Measurements from ENCODE around the gene DOCK6.

Gene DOCK6

GRCh38 chr19:11290256-11290655 lies 27.9 kb upstream of the DOCK6 start:
- H3K4me3 ChIP-seq (ENCODE audit: control insufficient read depth, low read depth, low read length): no peak overlapping the region
- TF ChIP-seq CTCF (IDR thresholded peaks at IDR 0.05; ENCODE audit: control insufficient read depth, insufficient read depth, low read depth, low read length, missing control alignments): no peak
- DNase-seq (ENCODE audit: low read depth): no peak

- DNase-seq (ENCODE audit: low read depth): no peak
- H3K4me3 ChIP-seq (ENCODE audit: control insufficient read depth, low read depth, low read length): no peak overlapping the region
- TF ChIP-seq CTCF (IDR thresholded peaks at IDR 0.05; ENCODE audit: control insufficient read depth, insufficient read depth, low read depth, low read length, missing control alignments): peak; percentile 60
Measured at GRCh38 chr19:11288349-11288748, 26.0 kb upstream of the DOCK6 start.

- H3K4me3 ChIP-seq (ENCODE audit: control insufficient read depth, low read depth, low read length): no peak overlapping the region
- DNase-seq (ENCODE audit: low read depth): no peak
- peak; percentile 31 for TF ChIP-seq CTCF (IDR thresholded peaks at IDR 0.05; ENCODE audit: control insufficient read depth, insufficient read depth, low read depth, low read length, missing control alignments)
Measured at GRCh38 chr19:11286312-11286974, 24.1 kb upstream of the DOCK6 start.

GRCh38 chr19:11284515-11284914 lies 22.2 kb upstream of the DOCK6 start:
- no peak for DNase-seq (ENCODE audit: low read depth)
- no peak overlapping the region for H3K4me3 ChIP-seq (ENCODE audit: control insufficient read depth, low read depth, low read length)
- no peak for TF ChIP-seq CTCF (IDR thresholded peaks at IDR 0.05; ENCODE audit: control insufficient read depth, insufficient read depth, low read depth, low read length, missing control alignments)

GRCh38 chr19:11281356-11282049 lies 19.2 kb upstream of the DOCK6 start:
- no peak for DNase-seq (ENCODE audit: low read depth)

More at GRCh38 chr19:11281356-11282049, 19.2 kb upstream of the DOCK6 start:
- TF ChIP-seq CTCF (IDR thresholded peaks at IDR 0.05; ENCODE audit: control insufficient read depth, insufficient read depth, low read depth, low read length, missing control alignments): no peak
- no peak overlapping the region for H3K4me3 ChIP-seq (ENCODE audit: control insufficient read depth, low read depth, low read length)
